K562 (cell line): ENCODE measurements around the gene DCAF5. TPM values are rescaled to one million over a fixed set of nuclear protein-coding genes. Genes with fewer than 3 reads are reported as not detected.

Experiments used
- CHAMP1 ChIP-seq: fragments of 450-650 bp; IDR thresholded peaks from 2 replicates; pipeline ENCODE4 v1.6.1; 2016; ENCODE audit warnings: mild to moderate bottlenecking
- ETS1 ChIP-seq: conservative IDR thresholded peaks from 2 replicates; pipeline ENCODE4 v1.6.1; 2011; ENCODE audit warnings: low read depth, mild to moderate bottlenecking, low read length; ENCODE audit not compliant: control insufficient read depth
- FOXK1 ChIP-seq: sonication (generic); formaldehyde crosslinking; IDR thresholded peaks from 2 replicates; pipeline ENCODE4 v1.8.0; 2022; ENCODE audit warnings: missing genetic modification reagents, mild to moderate bottlenecking, borderline replicate concordance
- NCOR1 ChIP-seq: fragments of 450-650 bp; IDR thresholded peaks from 2 replicates; pipeline ENCODE4 v1.6.1; 2016; ENCODE audit warnings: mild to moderate bottlenecking, moderate library complexity
- NEUROD1 ChIP-seq: fragments of 150-350 bp; IDR thresholded peaks from 2 replicates; pipeline ENCODE4 v1.6.1; 2014; ENCODE audit warnings: borderline replicate concordance, low read length, low read depth; ENCODE audit not compliant: partially characterized antibody
- RBBP5 ChIP-seq: fragments of 200-600 bp; sonication (generic); IDR thresholded peaks from 2 replicates; pipeline ENCODE4 v1.6.1; 2012; ENCODE audit warnings: borderline replicate concordance, mild to moderate bottlenecking, low read length, control low read depth, inconsistent platforms; ENCODE audit not compliant: insufficient read depth, poor library complexity, severe bottlenecking
- RERE ChIP-seq: sonication (generic); formaldehyde crosslinking; IDR thresholded peaks from 2 replicates; pipeline ENCODE4 v1.8.0; 2023; ENCODE audit warnings: missing genetic modification reagents, mild to moderate bottlenecking, borderline replicate concordance
- SIX5 ChIP-seq, 2 experiments: IDR thresholded peaks; 2 replicates each; pipeline ENCODE4 v1.6.1; 2011; ENCODE audit warnings: low read length in 2 of 2, borderline replicate concordance in 1 of 2, low read depth in 1 of 2, mild to moderate bottlenecking in 1 of 2, moderate library complexity in 1 of 2; ENCODE audit not compliant: insufficient read depth in 1 of 2
- SMC3 ChIP-seq: conservative IDR thresholded peaks from 2 replicates; pipeline ENCODE4 v1.6.1; 2011; ENCODE audit warnings: low read depth, low read length, improper control_type of control experiment; ENCODE audit not compliant: insufficient read depth
- SRSF9 ChIP-seq: fragments of 200-400 bp; formaldehyde crosslinking; IDR thresholded peaks from 2 replicates; pipeline ENCODE4 v1.6.1; 2017; ENCODE audit warnings: low read depth, low read length, borderline replicate concordance
- STAT5B ChIP-seq: fragments of 250-450 bp; sonication (Bioruptor Pico); IDR thresholded peaks from 2 replicates; pipeline ENCODE4 v1.8.0; 2021; ENCODE audit warnings: mild to moderate bottlenecking, inconsistent platforms
- TSC22D4 ChIP-seq: fragments of 450-650 bp; IDR thresholded peaks from 2 replicates; pipeline ENCODE4 v1.6.1; 2016; ENCODE audit warnings: missing genetic modification characterization, missing biosample characterization, control low read depth
- ZFX ChIP-seq: sonication (generic); formaldehyde crosslinking; IDR thresholded peaks from 2 replicates; pipeline ENCODE4 v1.8.0; 2022; ENCODE audit warnings: mild to moderate bottlenecking, missing genetic modification reagents, moderate library complexity
- ZNF133 ChIP-seq: fragments of 250-450 bp; sonication (Bioruptor Pico); IDR thresholded peaks from 2 replicates; pipeline ENCODE4 v1.4.0; 2020; ENCODE audit warnings: mild to moderate bottlenecking
- polyA plus RNA-seq, 8 experiments: library from polyadenylated mRNA; depleted of rRNA in 4 of 8; stranded (reverse) in 5 of 8; unstranded in 3 of 8; fragments of >200 nt; fragmentation: Nextera tagmentation in 2 of 8; fragmentation: Illumina TruSeq in 1 of 8; extraction: Ambion mirVana in 2 of 8; extraction: Trizol in 1 of 8; gene quantifications; 2 replicates each; pipeline versions ENCODE4 v1.2.1 to v1.2.3, GENCODE V29; 2011 to 2014; ENCODE audit warnings: inconsistent platforms in 1 of 8, missing spikeins in 1 of 8
- total RNA-seq, 7 experiments: library from RNA; depleted of rRNA in 6 of 7; stranded (reverse); fragments of >200 nt in 6 of 7; fragmentation: Illumina TruSeq in 2 of 7; extraction: Trizol in 2 of 7; gene quantifications; 2 replicates each; pipeline versions ENCODE4 v1.2.1 to v1.2.3, GENCODE V29; 2011 to 2021; ENCODE audit warnings: low replicate concordance in 1 of 7

DCAF5 gene
- total and polyA plus RNA-seq, 9 of the 15 experiments (the other 6 are each of a cell fraction or from before 2014, with no cell fraction given), result 5.6 to 24.1 (median 12.7) TPM

GRCh38 chr14:69191340-69192111 is 38.6 kb upstream of the DCAF5 start, which contains the start of gene EXD2 (continued):
- TF ChIP-seq RERE (CRISPR knock-in tag) (no peak), ZNF133 (CRISPR knock-in tag) (no peak), NEUROD1 (peak; percentile 53), RBBP5 (peak; percentile 61), CHAMP1 (peak; percentile 5; the same call in 1 of the 2 replicates), SRSF9 (no peak), STAT5B (CRISPR knock-in tag) (no peak), FOXK1 (no peak), ZFX (peak; percentile 95), SIX5 (IDR thresholded peaks at IDR 0.05; ENCODE audit: borderline replicate concordance in 1 of 2, insufficient read depth in 1 of 2, low read depth in 1 of 2, low read length in 2 of 2) (peak; percentile 62 to 65; a peak in 3 of 4 replicates), SMC3 (no peak), ETS1 (peak; percentile 83), TSC22D4 (no peak), NCOR1 (0 out of 2 replicates have a peak, but pooled peaks have one; percentile 5)
